ENCODE results near the gene MBD2.
"Not testable (repeated sequence)": the region's sequence is repeated elsewhere in the genome, so short reads cannot be mapped to it uniquely, and the experiment has no call there.

MBD2 gene

GRCh38 chr18:54224379-54225014 lies at the start of gene MBD2:
Gene MBD2, minus strand, starts transcription at chr18:54224669. Its CDS starts 110 bp downstream, at chr18:54224559.
- peak; percentile 75 for DNase-seq

- DNase-seq = no peak
Observed at GRCh38 chr18:54269893-54270844, 45.7 kb upstream of the MBD2 start.

GRCh38 chr18:54268751-54269150 lies 44.3 kb upstream of the MBD2 start:
- no peak for DNase-seq

- DNase-seq = no peak
Observed at GRCh38 chr18:54267701-54268100, 43.2 kb upstream of the MBD2 start.

GRCh38 chr18:54263904-54264336 lies 39.5 kb upstream of the MBD2 start:
- no peak for DNase-seq

- no peak for DNase-seq
Observed at GRCh38 chr18:54261894-54262293, 37.4 kb upstream of the MBD2 start.

- DNase-seq = no peak
Observed at GRCh38 chr18:54260396-54261072, 36.1 kb upstream of the MBD2 start.

GRCh38 chr18:54257818-54258217 lies 33.3 kb upstream of the MBD2 start:
- not testable (repeated sequence) for DNase-seq

GRCh38 chr18:54257015-54257414 lies 32.5 kb upstream of the MBD2 start:
- DNase-seq = no peak

GRCh38 chr18:54255141-54255540 lies 30.7 kb upstream of the MBD2 start:
- DNase-seq = no peak

- DNase-seq = no peak
Observed at GRCh38 chr18:54254265-54254758, 29.8 kb upstream of the MBD2 start.

GRCh38 chr18:54251606-54252390 lies 27.3 kb upstream of the MBD2 start:
- no peak for DNase-seq

GRCh38 chr18:54250846-54251261 lies 26.4 kb upstream of the MBD2 start:
- DNase-seq = no peak

GRCh38 chr18:54247511-54248175 lies 23.2 kb upstream of the MBD2 start:
- no peak for DNase-seq

- DNase-seq = no peak
Observed at GRCh38 chr18:54242327-54242726, 17.9 kb upstream of the MBD2 start.

- DNase-seq = no peak
Observed at GRCh38 chr18:54241483-54241882, 17.0 kb upstream of the MBD2 start.

- DNase-seq = no peak
Observed at GRCh38 chr18:54240629-54241107, 16.2 kb upstream of the MBD2 start.

GRCh38 chr18:54239601-54240000 lies 15.1 kb upstream of the MBD2 start:
- DNase-seq = no peak

GRCh38 chr18:54239091-54239490 lies 14.6 kb upstream of the MBD2 start:
- DNase-seq = no peak

GRCh38 chr18:54238173-54238936 lies 13.9 kb upstream of the MBD2 start:
- DNase-seq = no peak

GRCh38 chr18:54235871-54236270 lies 11.4 kb upstream of the MBD2 start:
- no peak for DNase-seq

Data from NCI-H2081 treated with DMSO at 0.1 percent for 48 hours (cell line).